Spinal cord (tissue), 10 donors: ENCODE results near the gene PDZRN4. TPM values are rescaled to one million over a fixed set of nuclear protein-coding genes. Genes with fewer than 3 reads are reported as not detected.
A peak's percentile ranks its signal among the peaks of the same experiment; 100 is the strongest.
"Not testable (repeated sequence)": the region's sequence is repeated elsewhere in the genome, so short reads cannot be mapped to it uniquely, and the experiment has no call there.

ENCODE experiments used
- DNase-seq, 6 donors: peaks; one replicate each; pipeline versions ENCODE4 v3.0.0 to v3.0.0-alpha.2; 2013 to 2015; ENCODE audit warnings: low spot score in 6 of 6, low read depth in 4 of 6
- H3K27ac ChIP-seq: one replicate; pipeline ENCODE4 v1.5.1; 2013; ENCODE audit warnings: low read depth, low read length, control low read depth
- H3K27me3 ChIP-seq: one replicate; pipeline ENCODE4 v1.6.1; 2013; ENCODE audit warnings: low read length; ENCODE audit not compliant: control insufficient read depth, insufficient read depth
- H3K36me3 ChIP-seq: one replicate; pipeline ENCODE4 v1.6.1; 2013; ENCODE audit warnings: low read length; ENCODE audit not compliant: control insufficient read depth, insufficient read depth
- H3K4me1 ChIP-seq: one replicate; pipeline ENCODE4 v1.6.1; 2013; ENCODE audit warnings: low read length; ENCODE audit not compliant: control insufficient read depth, insufficient read depth
- H3K4me3 ChIP-seq: one replicate; pipeline ENCODE4 v1.5.1; 2013; ENCODE audit warnings: low read depth, low read length, control low read depth
- H3K9me3 ChIP-seq: one replicate; pipeline ENCODE4 v1.6.1; 2013; ENCODE audit warnings: low read length; ENCODE audit not compliant: control insufficient read depth, insufficient read depth
- WGBS: methylation state at CpG from one replicate; pipeline ENCODE4 v1.1.5; 2013; ENCODE audit warnings: missing lambda C conversion rate; ENCODE audit not compliant: insufficient coverage; 5-methylcytosine and 5-hydroxymethylcytosine counted together
- polyA plus RNA-seq, 2 donors: library from polyadenylated mRNA; unstranded; fragments of 120-200 nt; gene quantifications; one replicate each; pipeline ENCODE4 v1.2.1, GENCODE V29; 2013; ENCODE audit not compliant: insufficient read length in 2 of 2
- total RNA-seq, 2 donors: library from RNA; depleted of rRNA in 1 of 2; stranded (reverse); fragments of 120-200 nt in 1 of 2; fragments of >200 nt in 1 of 2; gene quantifications; one replicate each; pipeline versions ENCODE4 v1.2.3 to v1.2.4, GENCODE V29; 2013 to 2014
- donor health status: healthy.

PDZRN4 gene
- total and polyA plus RNA-seq, 4 donors, result 5.4 to 10.9 (median 7.6) TPM

- Histone ChIP-seq H3K36me3 (no peaks in the 10 kb centered on the region), H3K4me1 (peaks cover 19% of the 10 kb centered on the region), H3K4me3 (no peak overlapping the region), H3K27ac (no peak overlapping the region), H3K27me3 (peaks cover 32% of the 10 kb centered on the region), H3K9me3 (no peaks in the 10 kb centered on the region)
- WGBS, result no CpG with 5 or more reads among the region's 3 CpGs
- no peak for DNase-seq
Observed at GRCh38 chr12:41186026-41186425, 2.1 kb upstream of the PDZRN4 start.

- Histone ChIP-seq H3K36me3 (no peaks in the 10 kb centered on the region), H3K27ac (no peak overlapping the region), H3K9me3 (no peaks in the 10 kb centered on the region), H3K4me3 (peak overlapping the region; percentile 34), H3K4me1 (peaks cover 19% of the 10 kb centered on the region), H3K27me3 (peaks cover 32% of the 10 kb centered on the region)
- WGBS, result 3% methylated on average over 39 of the region's 49 CpGs
- DNase-seq, result peak in 1 of 6 donors; percentile 11
Observed at GRCh38 chr12:41188841-41189394, 798 bp downstream of the PDZRN4 start.

GRCh38 chr12:41189395-41190251, 1.5 kb downstream of the PDZRN4 start:
- Histone ChIP-seq H3K27ac (peak overlapping the region; percentile 4), H3K27me3 (peaks cover 32% of the 10 kb centered on the region), H3K36me3 (no peaks in the 10 kb centered on the region), H3K4me1 (peaks cover 19% of the 10 kb centered on the region), H3K9me3 (no peaks in the 10 kb centered on the region), H3K4me3 (peak overlapping the region; percentile 34)
- peak in 2 of 6 donors; percentile 50 to 55 for DNase-seq
- WGBS, result under 1% methylated on average over 27 of the region's 34 CpGs

- DNase-seq, result peak in 2 of 6 donors; percentile 77 to 78
- Histone ChIP-seq H3K4me3 (peak overlapping the region; percentile 34), H3K4me1 (peaks cover 19% of the 10 kb centered on the region), H3K27ac (no peak overlapping the region), H3K27me3 (peaks cover 32% of the 10 kb centered on the region), H3K9me3 (no peaks in the 10 kb centered on the region), H3K36me3 (no peaks in the 10 kb centered on the region)
- WGBS, result no CpG with 5 or more reads among the region's 5 CpGs
Observed at GRCh38 chr12:41190338-41190737, 2.2 kb downstream of the PDZRN4 start.

GRCh38 chr12:41191549-41191948, 3.4 kb downstream of the PDZRN4 start:
- no CpG with 5 or more reads among the region's 3 CpGs for WGBS
- not testable (repeated sequence) for H3K36me3 ChIP-seq, H3K27ac ChIP-seq, H3K9me3 ChIP-seq, H3K4me3 ChIP-seq, DNase-seq
- peaks cover 19% of the 10 kb centered on the region for H3K4me1 ChIP-seq
- H3K27me3 ChIP-seq, result peaks cover 32% of the 10 kb centered on the region

GRCh38 chr12:41193311-41193710, 5.2 kb downstream of the PDZRN4 start:
- Histone ChIP-seq H3K36me3 (no peaks in the 10 kb centered on the region), H3K4me1 (peaks cover 11% of the 10 kb centered on the region), H3K27ac (no peak overlapping the region), H3K9me3 (no peaks in the 10 kb centered on the region), H3K4me3 (no peak overlapping the region), H3K27me3 (peaks cover 16% of the 10 kb centered on the region)
- DNase-seq, result no peak
- no CpG with 5 or more reads among the region's 1 CpG for WGBS

GRCh38 chr12:41202051-41202450, 13.9 kb downstream of the PDZRN4 start:
- Histone ChIP-seq H3K4me1 (no peaks in the 10 kb centered on the region), H3K27ac (no peak overlapping the region), H3K9me3 (no peaks in the 10 kb centered on the region), H3K36me3 (no peaks in the 10 kb centered on the region), H3K4me3 (no peak overlapping the region), H3K27me3 (no peaks in the 10 kb centered on the region)
- 50% methylated on average over 2 of the region's 2 CpGs for WGBS
- DNase-seq, result peak in 1 of 6 donors; percentile 40

- H3K4me1 ChIP-seq, result no peaks in the 10 kb centered on the region
- H3K27me3 ChIP-seq, result no peaks in the 10 kb centered on the region
- H3K36me3 ChIP-seq, result no peaks in the 10 kb centered on the region
- no peak overlapping the region for H3K4me3 ChIP-seq
- no peak for DNase-seq
- no peak overlapping the region for H3K27ac ChIP-seq
- 22% methylated on average over 2 of the region's 4 CpGs for WGBS
- no peaks in the 10 kb centered on the region for H3K9me3 ChIP-seq
Observed at GRCh38 chr12:41205070-41205709, 17.1 kb downstream of the PDZRN4 start.

- H3K9me3 ChIP-seq, result no peaks in the 10 kb centered on the region
- no peak overlapping the region for H3K27ac ChIP-seq
- DNase-seq, result no peak
- WGBS, result no CpG with 5 or more reads among the region's 1 CpG
- H3K4me3 ChIP-seq, result no peak overlapping the region
- no peaks in the 10 kb centered on the region for H3K27me3 ChIP-seq
- H3K36me3 ChIP-seq, result no peaks in the 10 kb centered on the region
- H3K4me1 ChIP-seq, result no peaks in the 10 kb centered on the region
Observed at GRCh38 chr12:41206298-41206697, 18.2 kb downstream of the PDZRN4 start.
